Neutrophil (primary cell): Measurements from ENCODE around the gene MSI2.

Experiments
- H3K27ac ChIP-seq: fragments of 200-600 bp; sonication (generic); 2 replicates; pipeline ENCODE4 v1.5.1; 2016; ENCODE audit warnings: mild to moderate bottlenecking, moderate library complexity
- H3K27me3 ChIP-seq: fragments of 200-600 bp; sonication (generic); 2 replicates; pipeline ENCODE4 v1.6.0; 2016; ENCODE audit warnings: mild to moderate bottlenecking
- H3K36me3 ChIP-seq: fragments of 200-600 bp; sonication (generic); 2 replicates; pipeline ENCODE4 v1.5.1; 2017
- H3K4me1 ChIP-seq, 2 experiments: fragments of 200-600 bp in 1 of 2; sonication (generic) in 1 of 2; 1 replicate in 1 of 2; 2 replicates in 1 of 2; pipeline versions ENCODE4 v1.5.1 to v1.6.1; 2013 to 2016; ENCODE audit warnings: low read depth in 1 of 2, low read length in 1 of 2, mild to moderate bottlenecking in 1 of 2, moderate library complexity in 1 of 2; ENCODE audit not compliant: control insufficient read depth in 1 of 2, insufficient read depth in 1 of 2
- H3K4me3 ChIP-seq, 2 experiments: fragments of 200-600 bp in 1 of 2; sonication (generic) in 1 of 2; 1 replicate in 1 of 2; 2 replicates in 1 of 2; pipeline ENCODE4 v1.5.1; 2013 to 2016; ENCODE audit warnings: low read depth in 1 of 2, low read length in 1 of 2, mild to moderate bottlenecking in 1 of 2, moderate library complexity in 1 of 2
- H3K9me3 ChIP-seq: fragments of 200-600 bp; sonication (generic); 2 replicates; pipeline ENCODE4 v1.5.1; 2016
- TF ChIP-seq, protein P1 (sequence below): fragments of 200-600 bp; sonication (generic); IDR thresholded peaks from 2 replicates; pipeline ENCODE4 v1.5.1; 2016; ENCODE audit warnings: antibody characterized with exemption

Gene MSI2

DNA sequence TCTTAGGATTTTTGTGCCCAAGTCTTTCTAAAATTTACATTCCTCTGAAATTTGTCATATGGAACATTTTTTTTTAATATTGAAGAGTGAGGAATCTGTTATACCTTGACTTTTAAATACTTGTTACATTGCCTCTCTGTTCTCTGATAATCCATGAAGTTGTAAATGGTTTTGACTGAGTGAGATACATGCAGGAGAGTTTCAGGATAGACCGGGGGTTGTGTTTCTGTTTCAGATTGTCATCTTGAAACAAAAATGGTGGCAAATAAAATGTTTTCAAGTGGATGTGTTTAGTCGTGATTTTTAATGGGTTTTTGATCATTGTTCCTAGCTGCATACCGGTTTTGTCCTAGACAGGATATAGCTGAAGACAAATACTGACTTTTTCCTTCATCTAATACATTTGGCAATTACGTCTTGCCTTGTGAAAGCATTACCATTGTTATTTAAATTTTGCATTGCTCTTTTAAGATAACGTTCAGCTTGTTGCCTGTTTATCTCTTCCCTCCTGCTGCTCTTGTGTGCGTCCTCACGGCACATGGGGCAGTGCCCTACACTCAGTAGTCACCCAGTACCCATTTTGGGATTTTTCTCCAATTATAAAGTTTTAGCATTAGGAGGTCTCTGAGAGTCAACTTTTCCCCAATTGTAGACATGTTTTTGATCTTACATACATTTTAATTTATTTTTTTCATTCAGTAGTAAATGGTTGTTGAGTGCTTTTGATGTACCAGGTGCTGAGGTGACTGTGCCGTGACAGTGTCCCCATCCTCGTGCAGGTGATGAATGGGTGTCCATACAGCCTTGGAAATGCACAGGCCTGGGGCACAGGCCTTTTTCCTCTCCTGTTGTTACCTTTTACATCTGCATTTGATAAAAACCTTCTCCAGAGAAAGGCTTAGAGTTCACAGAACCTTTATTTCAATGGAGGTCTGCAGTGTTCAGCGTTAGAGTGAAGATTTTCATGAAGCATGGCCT lies 169.9 kb downstream of the MSI2 start:
- TF ChIP-seq, protein P1, sequence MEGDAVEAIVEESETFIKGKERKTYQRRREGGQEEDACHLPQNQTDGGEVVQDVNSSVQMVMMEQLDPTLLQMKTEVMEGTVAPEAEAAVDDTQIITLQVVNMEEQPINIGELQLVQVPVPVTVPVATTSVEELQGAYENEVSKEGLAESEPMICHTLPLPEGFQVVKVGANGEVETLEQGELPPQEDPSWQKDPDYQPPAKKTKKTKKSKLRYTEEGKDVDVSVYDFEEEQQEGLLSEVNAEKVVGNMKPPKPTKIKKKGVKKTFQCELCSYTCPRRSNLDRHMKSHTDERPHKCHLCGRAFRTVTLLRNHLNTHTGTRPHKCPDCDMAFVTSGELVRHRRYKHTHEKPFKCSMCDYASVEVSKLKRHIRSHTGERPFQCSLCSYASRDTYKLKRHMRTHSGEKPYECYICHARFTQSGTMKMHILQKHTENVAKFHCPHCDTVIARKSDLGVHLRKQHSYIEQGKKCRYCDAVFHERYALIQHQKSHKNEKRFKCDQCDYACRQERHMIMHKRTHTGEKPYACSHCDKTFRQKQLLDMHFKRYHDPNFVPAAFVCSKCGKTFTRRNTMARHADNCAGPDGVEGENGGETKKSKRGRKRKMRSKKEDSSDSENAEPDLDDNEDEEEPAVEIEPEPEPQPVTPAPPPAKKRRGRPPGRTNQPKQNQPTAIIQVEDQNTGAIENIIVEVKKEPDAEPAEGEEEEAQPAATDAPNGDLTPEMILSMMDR: no peak
- H3K27ac ChIP-seq: no peak overlapping the region
- no peaks in the 10 kb centered on the region for H3K36me3 ChIP-seq
- H3K4me1 ChIP-seq: peaks cover 9 to 11% of the 10 kb centered on the region in 2 experiments
- H3K4me3 ChIP-seq: no peak overlapping the region
- no peaks in the 10 kb centered on the region for H3K27me3 ChIP-seq
- no peaks in the 10 kb centered on the region for H3K9me3 ChIP-seq

DNA sequence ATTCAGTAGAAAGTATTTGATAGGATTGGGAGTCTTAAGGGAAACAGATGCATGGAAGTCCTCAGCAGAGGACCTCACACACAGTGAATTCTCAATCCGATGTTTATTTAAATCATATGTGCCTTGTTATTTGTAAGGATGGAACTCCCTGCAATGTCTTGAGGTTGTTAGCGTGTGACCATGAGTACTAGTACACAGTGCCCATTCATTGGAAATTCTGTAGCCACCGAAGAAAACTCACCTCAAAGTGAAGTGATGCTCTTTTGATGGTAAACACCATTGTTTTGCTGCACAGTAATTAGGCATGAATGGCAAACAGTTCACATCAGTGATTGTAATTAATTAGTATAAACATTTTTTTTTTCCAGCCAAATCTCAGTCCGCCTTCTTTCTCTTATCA lies 173.6 kb downstream of the MSI2 start:
- Histone ChIP-seq H3K27ac (no peak overlapping the region), H3K4me1 (peaks cover 3 to 11% of the 10 kb centered on the region in 2 experiments), H3K36me3 (no peaks in the 10 kb centered on the region), H3K9me3 (no peaks in the 10 kb centered on the region), H3K27me3 (no peaks in the 10 kb centered on the region), H3K4me3 (no peak overlapping the region)
- TF ChIP-seq, protein P1: no peak

DNA sequence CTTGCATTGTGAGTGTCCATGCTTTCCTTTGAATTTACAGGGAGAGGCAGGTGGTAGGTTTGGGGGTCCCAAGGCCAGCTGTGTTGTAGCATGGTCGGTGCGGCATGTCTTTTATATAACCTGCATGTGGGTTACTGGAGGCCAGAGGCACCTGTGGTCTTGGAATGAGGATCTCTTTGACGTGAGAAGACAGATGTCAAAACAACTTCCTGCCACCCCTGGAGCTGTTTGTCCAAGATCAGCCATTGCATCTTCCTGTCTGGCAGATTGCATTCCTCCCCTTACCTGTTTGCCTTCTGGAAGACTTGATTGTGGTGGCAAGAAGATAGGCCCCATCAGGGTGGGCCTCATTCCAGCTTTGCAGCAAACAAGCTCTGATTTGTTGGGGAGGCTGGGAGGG lies 175.1 kb downstream of the MSI2 start:
- Histone ChIP-seq H3K4me3 (no peak overlapping the region), H3K4me1 (peaks cover 0 to 8% of the 10 kb centered on the region in 2 experiments), H3K27me3 (no peaks in the 10 kb centered on the region), H3K27ac (no peak overlapping the region), H3K9me3 (no peaks in the 10 kb centered on the region), H3K36me3 (no peaks in the 10 kb centered on the region)
- TF ChIP-seq, protein P1: no peak

DNA sequence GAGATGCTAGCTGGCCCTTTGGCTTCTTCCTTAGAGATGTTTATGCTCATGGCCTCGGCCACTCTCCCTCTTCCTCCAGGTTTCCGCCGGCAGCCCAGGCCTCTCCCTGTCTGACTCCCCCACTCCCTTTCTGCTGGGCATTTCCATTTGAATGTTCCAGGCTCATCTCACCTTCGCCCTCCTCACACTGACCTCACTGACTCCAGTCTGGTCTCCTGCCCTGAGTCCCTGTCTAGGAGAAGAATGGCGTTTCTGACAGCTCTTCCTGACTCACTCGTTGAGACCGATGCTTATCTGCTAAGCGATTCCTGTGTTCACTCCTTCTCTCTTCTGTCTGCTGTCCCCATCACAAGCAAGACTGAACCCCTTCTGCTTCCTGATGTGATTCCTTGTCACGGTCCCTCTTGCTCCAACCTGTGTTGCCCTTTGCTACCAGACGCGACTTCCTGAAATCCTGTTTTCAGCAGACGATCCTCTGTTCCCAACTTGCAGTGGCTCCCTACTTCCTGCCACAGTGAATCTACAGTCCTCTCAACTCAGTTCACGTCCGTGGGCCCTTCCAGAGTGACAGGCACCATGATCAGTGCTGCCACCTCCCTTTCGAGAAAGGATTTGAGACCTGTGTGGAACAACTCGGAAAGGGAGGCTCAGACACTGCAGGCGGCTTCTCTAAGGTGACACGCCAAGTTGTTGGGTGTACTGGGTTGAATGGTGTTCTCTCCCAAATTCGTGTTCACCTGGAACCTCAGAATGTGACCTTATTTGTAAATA lies 176.4 kb downstream of the MSI2 start:
- TF ChIP-seq, protein P1: no peak
- Histone ChIP-seq H3K9me3 (no peaks in the 10 kb centered on the region), H3K4me1 (peaks cover 0 to 8% of the 10 kb centered on the region in 2 experiments)

DNA sequence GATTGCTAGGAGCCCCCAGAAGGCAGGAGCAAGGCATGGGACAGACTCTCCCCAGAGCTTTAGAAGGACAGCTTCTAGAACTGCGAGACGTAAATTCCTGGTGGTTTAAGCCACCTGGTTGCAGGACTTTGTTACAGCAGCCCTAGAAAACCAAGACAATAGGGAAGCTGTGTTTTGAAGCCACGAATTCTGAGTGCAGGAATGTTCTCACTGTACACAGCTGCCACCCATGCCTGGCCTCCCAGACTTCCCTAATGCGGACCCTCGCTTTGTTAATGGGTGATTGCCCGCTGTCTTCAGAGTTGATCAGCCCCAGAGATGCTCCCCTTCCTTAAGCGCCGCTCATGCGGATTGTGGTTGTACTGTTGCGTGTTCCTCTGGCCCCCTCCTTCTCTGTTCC lies 177.1 kb downstream of the MSI2 start:
- H3K9me3 ChIP-seq: no peaks in the 10 kb centered on the region
- no peaks in the 10 kb centered on the region for H3K27me3 ChIP-seq
- TF ChIP-seq, protein P1: no peak
- no peak overlapping the region for H3K4me3 ChIP-seq
- H3K4me1 ChIP-seq: peaks cover 0 to 8% of the 10 kb centered on the region in 2 experiments
- H3K36me3 ChIP-seq: no peaks in the 10 kb centered on the region
- no peak overlapping the region for H3K27ac ChIP-seq

More for the DNA sequence above, 176.4 kb downstream of the MSI2 start:
- Histone ChIP-seq H3K27ac (no peak overlapping the region), H3K36me3 (no peaks in the 10 kb centered on the region), H3K27me3 (no peaks in the 10 kb centered on the region), H3K4me3 (no peak overlapping the region)
